Activated effector memory CD4-positive, alpha-beta T cell treated with anti-CD3 and anti-CD28 coated beads, Interleukin-2, amount 50 U/mL, for 16 hours (primary cell): ENCODE results near the gene ATF6B.

Experiments used
- DNase-seq: peaks from one replicate; pipeline ENCODE4 v3.0.0-alpha.2; 2020

The ATF6B gene

GRCh38 chr6:32129297-32130088 is 1.4 kb upstream of the ATF6B start:
- no peak for DNase-seq

DNA sequence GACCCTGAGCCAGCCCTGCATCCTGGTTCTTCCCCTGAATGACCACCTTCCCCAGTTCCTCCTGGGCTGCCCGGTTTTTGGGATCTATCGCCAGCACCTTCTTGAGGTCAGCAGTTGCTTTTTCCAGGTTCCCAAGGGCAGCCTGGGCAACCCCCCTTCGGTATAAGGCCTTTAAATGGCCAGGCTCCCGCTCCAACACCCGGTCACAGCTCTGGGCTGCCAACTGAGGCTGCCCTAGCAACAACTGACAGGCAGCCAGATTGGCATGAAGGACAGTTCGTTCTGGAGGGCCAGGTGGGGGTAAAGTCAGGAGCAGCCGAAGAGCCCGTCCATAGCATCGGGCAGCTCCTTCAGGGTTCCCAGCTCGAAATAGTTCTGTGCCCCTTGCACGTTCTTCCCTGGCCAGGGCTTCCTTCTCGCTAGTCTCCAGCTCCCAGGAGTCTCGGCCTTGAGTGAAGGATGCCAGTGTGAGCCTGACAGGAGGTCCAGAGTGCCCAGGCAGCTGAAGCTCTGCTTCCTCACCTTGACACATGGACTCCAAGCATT is 778 bp upstream of the ATF6B start:
- DNase-seq = no peak

- DNase-seq = no peak
These were observed 683 bp downstream of the ATF6B start for GRCh38 chr6:32127409-32127716.

DNA sequence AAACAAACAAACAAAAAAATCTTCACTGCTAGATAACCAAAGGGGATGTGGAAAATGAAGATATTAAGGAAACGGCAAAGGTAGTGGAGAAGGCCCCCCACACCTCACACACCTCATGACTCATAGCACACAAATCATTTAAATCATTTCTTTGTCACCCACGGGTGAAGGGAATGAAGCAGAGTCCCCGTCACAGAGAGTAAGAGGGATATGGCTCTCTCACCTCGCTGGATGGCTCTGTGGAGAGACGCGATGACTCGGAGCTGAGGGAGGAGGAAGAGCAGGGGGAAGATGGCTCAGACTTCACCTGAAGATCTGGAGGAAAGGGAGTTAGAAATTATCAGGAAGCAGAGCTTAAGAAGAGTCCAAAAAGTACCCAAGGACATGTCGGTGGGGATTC is 1.2 kb downstream of the ATF6B start:
- DNase-seq = no peak

DNA sequence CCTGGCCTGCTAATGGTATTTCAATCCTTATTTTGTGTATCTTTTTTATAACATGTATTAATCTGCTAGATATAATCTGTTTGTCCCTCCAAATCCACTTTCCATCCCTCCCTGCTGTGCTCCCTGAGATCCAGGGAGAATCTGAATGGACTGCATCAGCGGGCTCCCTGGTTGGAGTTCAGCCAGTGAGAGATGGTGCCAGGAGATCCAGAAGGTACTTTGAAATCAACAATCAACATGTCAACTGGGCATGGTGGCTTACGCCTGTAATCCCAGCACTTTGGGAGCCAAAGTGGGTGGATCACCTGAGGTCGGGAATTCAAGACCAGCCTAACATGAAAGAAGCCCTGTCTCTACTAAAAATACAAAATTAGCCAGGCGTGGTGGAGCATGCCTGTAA is 4.4 kb downstream of the ATF6B start:
- no peak for DNase-seq

DNA sequence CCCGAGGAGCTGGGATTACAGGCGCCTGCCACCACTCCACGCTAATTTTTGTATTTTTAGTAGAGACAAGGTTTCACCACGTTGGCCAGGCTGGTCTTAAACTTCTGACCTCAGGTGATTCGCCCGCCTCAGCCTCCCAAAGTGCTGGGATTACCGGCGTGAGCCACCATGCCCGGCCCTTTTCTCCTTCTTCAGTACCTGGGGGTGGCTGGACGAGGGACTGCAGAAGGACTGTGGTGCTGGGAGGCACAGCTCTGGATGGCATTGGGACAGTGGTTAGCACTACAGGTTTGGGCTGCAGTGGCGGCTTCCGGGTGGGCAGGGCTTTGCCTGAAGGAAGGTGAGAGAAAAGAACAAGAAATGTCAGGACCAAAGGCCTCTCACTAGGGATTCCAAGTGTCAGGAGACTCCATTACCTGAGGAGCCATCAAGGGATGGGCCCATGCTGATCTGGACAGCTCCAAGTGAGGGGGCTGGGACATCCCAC is 7.4 kb downstream of the ATF6B start:
- no peak for DNase-seq

DNA sequence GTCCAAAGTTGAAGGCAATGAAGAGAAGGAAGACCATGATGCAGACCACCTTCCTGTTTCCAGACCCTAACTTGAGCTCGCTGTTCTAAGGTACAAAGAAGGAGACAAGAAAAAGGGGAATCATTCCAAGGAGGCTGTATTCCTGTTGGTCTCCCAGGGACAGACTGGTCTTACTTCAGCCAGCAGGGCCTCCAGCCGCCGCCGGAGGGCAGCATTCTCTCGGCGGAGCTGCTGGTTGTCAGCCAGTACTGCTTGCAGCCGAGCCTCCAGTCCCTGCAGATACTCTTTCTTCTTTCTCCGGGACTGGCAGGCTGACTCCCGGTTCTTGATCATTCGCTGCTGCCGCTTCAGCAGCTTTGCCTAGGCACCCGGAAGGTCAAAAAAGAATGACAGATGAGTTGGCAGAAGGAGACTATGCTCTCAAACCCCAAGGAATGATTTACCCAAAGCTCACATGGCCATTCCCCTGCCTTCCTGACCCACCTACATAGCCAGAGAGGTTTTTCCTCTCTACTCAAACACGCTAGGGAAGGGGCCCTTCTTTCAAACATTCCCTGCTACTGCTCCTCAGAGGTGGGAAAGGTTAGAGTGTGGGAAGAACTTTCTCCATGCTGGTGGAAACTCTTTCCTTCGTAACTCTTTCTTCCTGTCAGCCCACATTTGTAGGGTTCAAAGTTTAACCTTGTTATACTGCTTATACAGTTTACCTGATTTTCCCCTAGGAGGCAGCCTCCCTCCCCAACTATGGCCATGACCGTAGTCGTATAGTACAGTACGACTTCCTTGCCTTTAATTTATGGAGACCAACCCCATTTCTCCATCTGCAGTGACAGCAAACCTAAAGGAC is 9.0 kb downstream of the ATF6B start:
- peak; percentile 87 for DNase-seq

DNA sequence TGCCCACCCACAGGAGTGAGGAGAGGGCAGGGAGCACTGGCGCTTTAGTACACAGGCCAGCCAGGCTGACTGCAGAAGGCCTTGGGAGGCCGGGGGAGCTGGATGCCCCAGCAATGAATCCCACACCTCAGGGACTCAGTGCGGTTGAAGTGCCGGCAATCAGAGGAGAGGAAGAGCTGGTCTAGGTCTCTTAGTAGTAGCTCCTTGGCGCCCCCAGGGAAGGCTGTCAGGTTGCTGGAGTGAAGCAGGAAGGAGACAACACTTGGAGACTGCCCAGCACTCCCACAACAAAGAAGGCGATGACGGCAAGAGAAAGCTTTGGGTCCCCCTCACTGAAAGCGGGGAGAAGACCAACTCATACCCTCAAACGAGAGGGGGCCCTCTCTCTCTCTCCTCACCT is 10.6 kb downstream of the ATF6B start:
- DNase-seq = no peak

- DNase-seq = no peak
These were observed 11.4 kb downstream of the ATF6B start for GRCh38 chr6:32116674-32117073.

GRCh38 chr6:32115623-32116022 is 12.4 kb downstream of the ATF6B start:
- DNase-seq = no peak

- no peak for DNase-seq
These were observed 13.2 kb downstream of the ATF6B start for GRCh38 chr6:32114796-32115195.

GRCh38 chr6:32113386-32114352 is 14.4 kb downstream of the ATF6B start:
- DNase-seq = no peak

DNA sequence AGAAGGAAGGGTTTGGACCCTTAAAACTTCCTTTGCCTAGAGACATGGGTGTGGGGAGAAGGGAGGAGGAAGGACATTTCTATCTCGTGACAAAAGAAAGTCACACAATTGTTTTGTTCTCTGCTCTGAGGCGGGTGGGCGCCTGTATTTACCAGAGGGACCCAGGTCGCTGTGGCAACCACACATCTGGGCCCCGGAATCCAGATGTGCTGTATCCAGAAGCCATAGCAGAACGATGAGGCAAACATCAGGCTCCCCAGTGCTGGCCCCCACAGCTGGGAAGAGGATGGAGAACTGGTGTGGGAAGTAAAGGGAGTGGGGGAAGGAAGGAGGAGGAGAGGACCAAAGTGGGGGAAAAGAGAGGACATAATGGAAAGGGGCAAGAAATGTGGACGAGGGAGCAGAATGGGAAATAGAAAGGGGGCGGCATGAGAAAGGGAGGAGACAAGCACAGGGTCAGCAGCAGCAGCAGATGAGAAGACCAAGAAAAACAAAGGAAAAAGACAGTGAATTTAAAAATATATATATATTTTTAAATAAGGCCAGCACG is 15.5 kb downstream of the ATF6B start:
- no peak for DNase-seq

GRCh38 chr6:32111424-32112066 is 16.5 kb downstream of the ATF6B start:
- DNase-seq = no peak

- no peak for DNase-seq
These were observed 17.4 kb downstream of the ATF6B start for GRCh38 chr6:32110632-32111031.

DNA sequence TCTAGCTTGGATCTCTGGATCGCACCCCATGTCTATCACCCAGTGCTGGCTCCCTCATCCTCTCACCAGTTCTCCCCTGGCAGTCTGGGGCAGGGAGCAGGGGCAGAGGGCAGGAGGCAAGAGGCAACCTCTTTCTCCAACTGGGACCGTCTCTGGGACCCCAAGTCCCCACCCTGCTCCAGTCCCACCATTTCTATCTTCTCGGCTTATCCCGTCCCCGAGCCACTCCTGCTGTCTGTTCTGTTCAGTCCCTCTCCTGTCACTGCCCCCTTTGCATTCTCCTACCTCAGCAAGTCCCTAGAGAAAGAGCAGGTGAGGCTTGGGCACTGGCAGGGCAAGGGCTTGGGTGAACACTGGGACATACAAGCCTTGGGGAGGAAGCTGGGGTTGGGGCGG is 18.3 kb downstream of the ATF6B start:
- no peak for DNase-seq

- DNase-seq = no peak
These were observed 18.8 kb downstream of the ATF6B start, which contains the start of gene TNXB for GRCh38 chr6:32109114-32109764. Gene TNXB, minus strand, starts transcription at chr6:32109338. Its CDS starts 11,140 bp downstream, at chr6:32098198.

- DNase-seq = no peak
These were observed 19.3 kb downstream of the ATF6B start for GRCh38 chr6:32108727-32109113.

DNA sequence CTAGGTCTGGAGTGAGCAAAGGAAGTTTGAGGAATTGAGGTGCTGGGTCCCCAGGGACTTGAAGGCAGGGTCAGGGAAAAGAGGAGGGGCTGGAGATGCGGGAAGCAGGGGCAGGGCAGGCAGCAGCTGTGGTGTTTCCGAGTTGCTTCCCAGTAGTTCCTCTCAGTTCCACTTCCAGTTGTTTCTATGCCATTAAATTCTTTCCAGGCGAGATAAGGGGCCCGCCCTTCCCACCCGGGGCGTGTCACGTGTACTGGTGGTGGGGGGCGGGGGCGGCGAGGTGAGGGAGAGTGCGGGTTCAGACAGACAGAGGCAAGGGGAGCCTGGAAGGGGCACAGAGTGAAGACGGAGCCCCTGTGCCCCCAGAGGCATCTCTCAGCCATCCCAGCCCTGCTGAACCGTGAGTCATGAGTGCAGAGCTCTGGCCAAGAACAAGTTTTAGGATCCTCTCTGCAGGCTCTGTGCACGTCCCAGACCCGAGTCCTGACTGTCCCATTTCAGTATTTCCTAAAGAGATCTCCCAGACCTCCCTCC is 19.9 kb downstream of the ATF6B start:
- DNase-seq = no peak

DNA sequence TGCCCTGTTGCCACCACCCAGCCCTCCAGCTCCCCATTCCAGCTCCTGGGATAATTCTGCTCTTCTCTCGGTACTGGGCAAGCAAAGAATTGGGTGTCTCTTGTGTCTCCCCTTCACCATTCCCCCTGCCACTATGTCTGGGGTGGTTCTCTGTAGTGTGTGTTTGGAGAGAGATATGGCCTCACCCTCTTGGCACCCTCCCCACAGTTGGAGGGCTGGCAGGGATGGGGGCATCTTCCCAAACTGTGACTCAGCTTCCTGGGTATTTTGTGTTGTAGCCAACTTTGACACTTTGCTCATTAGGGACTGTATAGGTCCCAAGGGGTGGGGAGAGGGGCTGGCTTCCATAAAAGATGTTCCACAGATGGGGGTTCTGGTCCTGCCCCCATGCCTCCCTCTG is 20.6 kb downstream of the ATF6B start:
- no peak for DNase-seq

DNA sequence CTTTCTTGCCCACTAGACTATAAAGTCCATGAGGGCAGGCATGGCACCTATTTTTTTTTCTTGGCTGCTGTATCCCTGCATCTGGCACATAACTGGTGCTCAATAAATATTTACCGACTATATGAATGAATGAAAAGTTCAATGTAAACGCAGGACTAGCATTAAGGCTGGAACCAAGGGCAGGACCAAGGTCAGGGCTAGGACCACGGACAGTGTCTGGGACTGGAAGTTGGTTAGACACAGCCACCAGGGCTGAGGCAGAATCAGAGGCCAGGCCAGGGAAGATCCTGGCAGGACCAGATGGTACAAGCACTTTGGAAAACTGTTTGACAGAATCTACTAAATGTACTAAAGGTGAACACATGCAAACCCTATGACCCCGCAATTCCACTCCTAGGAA is 22.6 kb downstream of the ATF6B start:
- DNase-seq = no peak
